H1 (cell line): ENCODE results near the gene CFAP65. TPM values are rescaled to one million over a fixed set of nuclear protein-coding genes. Genes with fewer than 3 reads are reported as not detected.

ENCODE experiments used
- JUN ChIP-seq: IDR thresholded peaks from 2 replicates; pipeline ENCODE4 v1.6.1; 2011; ENCODE audit warnings: low read depth, mild to moderate bottlenecking, improper control_type of control experiment, low read length
- KDM5A ChIP-seq: fragments of 200-600 bp; IDR thresholded peaks from 2 replicates; pipeline ENCODE4 v1.7.1; 2012; ENCODE audit warnings: mild to moderate bottlenecking, low read length, inconsistent platforms, mixed read lengths
- SIN3A ChIP-seq, 2 experiments: IDR thresholded peaks in 1 of 2; conservative IDR thresholded peaks in 1 of 2; 2 replicates each; pipeline ENCODE4 v1.6.1; 2011 to 2012; ENCODE audit warnings: low read length in 2 of 2, improper control_type of control experiment in 1 of 2, low read depth in 1 of 2, mild to moderate bottlenecking in 1 of 2
- SP4 ChIP-seq: IDR thresholded peaks from 2 replicates; pipeline ENCODE4 v1.6.1; 2012; ENCODE audit warnings: low read length, inconsistent platforms
- TAF1 ChIP-seq: IDR thresholded peaks from 2 replicates; pipeline ENCODE4 v1.6.1; 2011; ENCODE audit warnings: mild to moderate bottlenecking, low read depth, low read length
- polyA plus RNA-seq, 7 experiments: library from polyadenylated mRNA; depleted of rRNA in 3 of 7; stranded (reverse) in 5 of 7; unstranded in 2 of 7; fragments of >200 nt in 5 of 7; fragments of 200-250 nt in 2 of 7; gene quantifications; 1 replicate in 5 of 7; 2 replicates in 1 of 7; 4 replicates in 1 of 7; pipeline versions ENCODE4 v1.2.1 to v1.2.3, GENCODE V29; 2011 to 2013; ENCODE audit warnings: missing spikeins in 2 of 7, mixed read lengths in 2 of 7
- total RNA-seq: library from RNA; stranded (reverse); fragmentation: NEBNext Ultra II Directional; extraction: Animal tissue kit (Norgen Biotek cat#: 25700); gene quantifications from 2 replicates; pipeline ENCODE4 v1.2.1, GENCODE V29; 2021
- TF ChIP-seq, protein P1 (sequence below), 3 experiments: IDR thresholded peaks; 1 replicate in 2 of 3; 2 replicates in 1 of 3; pipeline versions ENCODE4 v1.5.1 to v1.6.1; 2011; ENCODE audit warnings: low read length in 3 of 3, mild to moderate bottlenecking in 3 of 3, inconsistent platforms in 2 of 3, low read depth in 1 of 3, moderate library complexity in 1 of 3; ENCODE audit not compliant: insufficient read depth in 1 of 3; ENCODE audit errors: control extremely low read depth in 1 of 3
- TF ChIP-seq, protein P2 (sequence below): IDR thresholded peaks from 2 replicates; pipeline ENCODE4 v1.6.1; 2011; ENCODE audit warnings: low read depth, mild to moderate bottlenecking, low read length; ENCODE audit not compliant: insufficient read depth

Gene CFAP65
- total and polyA plus RNA-seq, 2 of the 8 experiments (the other 6 are each of a cell fraction or from before 2014, with no cell fraction given): 0.19 to 0.45 TPM

DNA sequence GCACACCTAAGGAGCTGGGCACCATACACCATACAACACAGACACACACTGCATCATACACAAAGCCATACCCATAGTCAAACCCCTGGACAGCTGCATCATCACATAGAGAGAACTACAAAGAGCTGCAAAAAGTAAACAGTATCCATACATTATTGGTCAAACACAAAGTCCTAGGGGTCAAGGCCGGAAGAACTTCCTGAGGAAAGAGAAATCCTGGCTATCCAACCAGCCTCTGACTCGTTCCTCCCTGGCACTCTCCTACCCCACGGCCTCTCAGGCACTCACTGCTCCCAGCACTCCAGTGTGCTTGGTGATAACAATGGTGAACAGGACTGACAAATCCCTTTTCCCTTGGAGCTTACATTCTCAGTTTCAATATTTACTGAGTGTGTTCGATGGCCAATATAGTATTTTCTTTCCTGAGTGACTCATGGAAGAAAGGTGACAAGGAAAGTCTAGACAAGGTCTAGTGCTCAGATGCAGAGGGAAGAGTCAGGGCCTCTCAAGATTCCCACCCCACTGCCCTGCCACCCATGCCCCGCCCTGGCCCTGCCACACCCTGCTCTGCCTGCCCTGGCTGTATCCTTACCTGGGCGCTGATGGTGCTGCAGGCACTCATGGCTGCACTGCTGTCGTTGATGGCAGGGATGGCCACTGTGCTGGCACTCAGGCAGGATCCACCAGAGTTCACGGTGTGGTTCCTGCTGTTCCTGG is 3.4 kb downstream of the CFAP65 start (continued):
- TF ChIP-seq SIN3A (conservative IDR thresholded peaks at IDR 0.05 in 1 of 2, IDR thresholded peaks at IDR 0.05 in 1 of 2; ENCODE audit: low read depth in 1 of 2, low read length in 2 of 2) (no peak), SP4 (no peak), KDM5A (no peak), TAF1 (no peak), JUN (no peak)
- TF ChIP-seq, protein P1, sequence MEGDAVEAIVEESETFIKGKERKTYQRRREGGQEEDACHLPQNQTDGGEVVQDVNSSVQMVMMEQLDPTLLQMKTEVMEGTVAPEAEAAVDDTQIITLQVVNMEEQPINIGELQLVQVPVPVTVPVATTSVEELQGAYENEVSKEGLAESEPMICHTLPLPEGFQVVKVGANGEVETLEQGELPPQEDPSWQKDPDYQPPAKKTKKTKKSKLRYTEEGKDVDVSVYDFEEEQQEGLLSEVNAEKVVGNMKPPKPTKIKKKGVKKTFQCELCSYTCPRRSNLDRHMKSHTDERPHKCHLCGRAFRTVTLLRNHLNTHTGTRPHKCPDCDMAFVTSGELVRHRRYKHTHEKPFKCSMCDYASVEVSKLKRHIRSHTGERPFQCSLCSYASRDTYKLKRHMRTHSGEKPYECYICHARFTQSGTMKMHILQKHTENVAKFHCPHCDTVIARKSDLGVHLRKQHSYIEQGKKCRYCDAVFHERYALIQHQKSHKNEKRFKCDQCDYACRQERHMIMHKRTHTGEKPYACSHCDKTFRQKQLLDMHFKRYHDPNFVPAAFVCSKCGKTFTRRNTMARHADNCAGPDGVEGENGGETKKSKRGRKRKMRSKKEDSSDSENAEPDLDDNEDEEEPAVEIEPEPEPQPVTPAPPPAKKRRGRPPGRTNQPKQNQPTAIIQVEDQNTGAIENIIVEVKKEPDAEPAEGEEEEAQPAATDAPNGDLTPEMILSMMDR (IDR thresholded peaks at IDR 0.05; ENCODE audit: control extremely low read depth in 1 of 3, insufficient read depth in 1 of 3, low read depth in 1 of 3, low read length in 3 of 3): no peak
- TF ChIP-seq, protein P2, sequence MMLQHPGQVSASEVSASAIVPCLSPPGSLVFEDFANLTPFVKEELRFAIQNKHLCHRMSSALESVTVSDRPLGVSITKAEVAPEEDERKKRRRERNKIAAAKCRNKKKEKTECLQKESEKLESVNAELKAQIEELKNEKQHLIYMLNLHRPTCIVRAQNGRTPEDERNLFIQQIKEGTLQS: no peak
